GM12865 (cell line): ENCODE data around the gene PLXDC2.

ENCODE experiments used
- DNase-seq: peaks from one replicate; pipeline ENCODE4 v3.0.0; 2010; ENCODE audit warnings: low read depth
- H3K4me3 ChIP-seq: 2 replicates; pipeline ENCODE4 v1.5.1; 2011; ENCODE audit warnings: mild to moderate bottlenecking, low read depth, low read length, control low read depth
- TF ChIP-seq, protein P1 (sequence below): IDR thresholded peaks from 2 replicates; pipeline ENCODE4 v1.5.1; 2011; ENCODE audit warnings: low read length, control low read depth, low read depth, inconsistent platforms; ENCODE audit not compliant: insufficient read depth; ENCODE audit errors: missing control alignments

Gene PLXDC2

DNA sequence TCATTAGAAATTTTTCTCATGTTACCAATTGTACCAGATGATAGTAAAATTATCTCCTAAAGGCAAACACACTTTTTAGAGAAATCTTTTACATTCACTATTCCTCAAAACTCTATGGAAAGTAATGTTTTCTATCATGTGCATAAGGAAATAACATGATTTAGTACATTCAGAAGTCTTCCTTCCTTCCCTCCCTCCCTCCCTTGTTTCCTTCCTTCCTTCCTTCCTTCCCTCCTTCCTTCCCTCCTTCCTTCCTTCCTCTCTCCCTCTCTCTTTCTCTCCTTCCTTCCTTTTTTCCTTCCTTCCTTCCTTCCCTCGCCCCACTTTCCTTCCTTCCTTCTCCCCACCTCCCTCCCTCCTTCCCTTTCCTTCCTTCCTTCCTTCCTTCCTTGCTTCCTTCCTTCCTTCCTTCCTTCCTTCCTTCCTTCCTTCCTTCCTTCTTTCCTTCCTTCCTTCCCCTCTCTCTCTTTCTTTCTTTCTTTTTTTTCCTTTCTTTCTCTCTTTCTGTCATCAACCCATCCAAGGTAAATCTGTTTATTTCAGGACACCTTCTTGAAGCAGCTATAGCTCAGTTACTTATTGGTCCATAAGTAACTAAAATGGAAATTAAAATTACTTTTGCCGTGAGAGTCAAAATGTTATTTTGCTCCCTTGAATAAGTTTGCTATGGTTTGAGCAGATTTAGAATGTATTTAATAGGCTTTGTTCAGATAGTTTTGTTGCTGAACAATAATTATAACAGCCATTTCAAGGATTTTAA is 197.9 kb downstream of the PLXDC2 start:
- TF ChIP-seq, protein P1, sequence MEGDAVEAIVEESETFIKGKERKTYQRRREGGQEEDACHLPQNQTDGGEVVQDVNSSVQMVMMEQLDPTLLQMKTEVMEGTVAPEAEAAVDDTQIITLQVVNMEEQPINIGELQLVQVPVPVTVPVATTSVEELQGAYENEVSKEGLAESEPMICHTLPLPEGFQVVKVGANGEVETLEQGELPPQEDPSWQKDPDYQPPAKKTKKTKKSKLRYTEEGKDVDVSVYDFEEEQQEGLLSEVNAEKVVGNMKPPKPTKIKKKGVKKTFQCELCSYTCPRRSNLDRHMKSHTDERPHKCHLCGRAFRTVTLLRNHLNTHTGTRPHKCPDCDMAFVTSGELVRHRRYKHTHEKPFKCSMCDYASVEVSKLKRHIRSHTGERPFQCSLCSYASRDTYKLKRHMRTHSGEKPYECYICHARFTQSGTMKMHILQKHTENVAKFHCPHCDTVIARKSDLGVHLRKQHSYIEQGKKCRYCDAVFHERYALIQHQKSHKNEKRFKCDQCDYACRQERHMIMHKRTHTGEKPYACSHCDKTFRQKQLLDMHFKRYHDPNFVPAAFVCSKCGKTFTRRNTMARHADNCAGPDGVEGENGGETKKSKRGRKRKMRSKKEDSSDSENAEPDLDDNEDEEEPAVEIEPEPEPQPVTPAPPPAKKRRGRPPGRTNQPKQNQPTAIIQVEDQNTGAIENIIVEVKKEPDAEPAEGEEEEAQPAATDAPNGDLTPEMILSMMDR, result no peak
- DNase-seq, result no peak
- H3K4me3 ChIP-seq, result no peak overlapping the region

DNA sequence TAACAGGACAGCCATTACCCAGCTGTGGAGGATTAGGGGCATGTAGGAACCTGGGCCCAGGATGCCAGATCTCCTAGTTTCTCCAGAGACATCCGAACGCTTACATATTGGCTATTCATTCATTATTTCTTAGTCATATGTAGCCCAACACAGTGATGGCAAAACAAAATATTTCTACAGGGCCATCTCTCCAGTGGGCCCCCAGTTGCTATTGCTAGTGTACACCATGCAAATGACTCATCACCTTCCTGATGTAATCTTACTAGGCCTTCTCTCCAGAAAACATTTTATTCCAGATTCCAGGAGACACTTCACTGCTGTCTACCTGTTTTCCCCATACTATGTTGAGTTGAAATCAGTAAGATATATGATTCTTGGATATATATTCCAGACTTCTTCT is 201.7 kb downstream of the PLXDC2 start:
- TF ChIP-seq, protein P1, result no peak
- no peak for DNase-seq
- H3K4me3 ChIP-seq, result no peak overlapping the region

DNA sequence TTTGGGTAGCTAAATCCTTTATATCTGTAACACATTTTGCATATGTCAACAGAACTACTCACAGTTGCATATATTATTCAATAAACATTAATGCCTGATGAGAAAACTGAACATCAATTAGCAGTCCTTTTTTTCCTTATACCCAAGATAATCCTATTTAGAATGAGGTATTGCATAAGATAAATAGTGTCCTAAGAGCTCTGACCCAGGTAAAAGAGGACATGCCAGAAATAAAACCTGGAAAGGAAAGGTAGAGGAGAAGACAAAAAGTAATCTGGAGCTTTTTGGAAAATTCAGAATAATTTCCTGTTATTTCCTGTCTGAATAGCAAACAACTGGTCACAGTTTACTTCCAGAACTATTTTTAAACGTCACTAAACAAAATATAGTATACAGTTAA is 204.4 kb downstream of the PLXDC2 start:
- no peak for DNase-seq
- H3K4me3 ChIP-seq, result no peak overlapping the region
- TF ChIP-seq, protein P1, result no peak

DNA sequence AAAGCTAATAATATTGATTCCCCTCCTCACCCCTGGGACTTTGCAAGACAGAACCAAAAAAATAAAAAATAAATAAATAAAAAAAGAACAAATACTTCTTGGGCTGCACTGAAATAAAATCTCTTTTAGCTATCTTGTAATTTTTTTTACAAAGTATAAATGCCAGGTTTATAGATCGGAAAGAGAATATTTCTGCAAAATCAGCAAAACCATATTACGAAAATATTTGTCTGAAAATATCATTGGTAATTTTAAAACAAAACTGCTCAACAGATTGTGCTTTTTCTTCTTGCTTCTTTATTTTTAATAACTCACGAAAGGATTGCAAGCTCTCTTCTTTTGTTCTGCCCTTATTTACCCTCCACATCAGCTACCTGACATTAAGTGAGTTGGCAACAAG is 213.3 kb downstream of the PLXDC2 start:
- TF ChIP-seq, protein P1, result no peak
- DNase-seq, result no peak
- no peak overlapping the region for H3K4me3 ChIP-seq

DNA sequence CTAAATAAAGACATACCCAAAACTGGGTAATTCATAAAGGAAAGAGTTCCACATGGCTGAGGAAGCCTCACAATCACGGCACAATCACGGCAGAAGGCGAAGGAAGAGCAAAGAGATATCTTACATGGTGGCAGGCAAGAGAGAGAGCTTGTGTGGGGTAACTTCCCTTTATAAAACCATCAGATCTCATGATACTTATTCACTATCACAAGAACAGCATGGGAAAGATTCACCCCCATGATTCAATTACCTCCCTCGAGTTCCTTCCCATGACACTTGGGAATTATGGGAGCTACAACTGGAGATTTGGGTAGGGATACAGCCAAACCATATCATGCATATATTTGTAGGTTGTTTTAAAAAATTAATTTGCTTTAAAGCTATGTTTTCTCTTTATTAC is 217.2 kb downstream of the PLXDC2 start:
- TF ChIP-seq, protein P1, result no peak
- DNase-seq, result no peak
- H3K4me3 ChIP-seq, result no peak overlapping the region

DNA sequence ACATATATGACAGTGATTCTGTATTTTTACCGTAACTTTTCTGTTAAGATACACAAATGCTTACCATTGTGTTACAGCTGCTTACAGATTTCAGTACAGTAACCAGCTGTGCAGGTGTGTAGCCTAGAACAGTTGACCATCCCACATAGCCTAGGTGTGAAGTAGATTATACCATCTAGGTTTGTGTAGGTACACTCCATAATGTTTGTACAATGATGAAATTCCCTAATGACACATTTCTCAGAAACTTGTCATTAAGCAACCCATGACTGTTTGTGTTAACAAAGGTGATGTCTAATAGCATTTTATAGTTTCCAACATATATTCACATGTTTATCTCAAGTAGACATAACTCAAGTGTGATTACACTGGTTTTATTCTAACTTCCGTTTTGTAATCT is 218.5 kb downstream of the PLXDC2 start:
- H3K4me3 ChIP-seq, result no peak overlapping the region
- TF ChIP-seq, protein P1, result no peak
- DNase-seq, result no peak

DNA sequence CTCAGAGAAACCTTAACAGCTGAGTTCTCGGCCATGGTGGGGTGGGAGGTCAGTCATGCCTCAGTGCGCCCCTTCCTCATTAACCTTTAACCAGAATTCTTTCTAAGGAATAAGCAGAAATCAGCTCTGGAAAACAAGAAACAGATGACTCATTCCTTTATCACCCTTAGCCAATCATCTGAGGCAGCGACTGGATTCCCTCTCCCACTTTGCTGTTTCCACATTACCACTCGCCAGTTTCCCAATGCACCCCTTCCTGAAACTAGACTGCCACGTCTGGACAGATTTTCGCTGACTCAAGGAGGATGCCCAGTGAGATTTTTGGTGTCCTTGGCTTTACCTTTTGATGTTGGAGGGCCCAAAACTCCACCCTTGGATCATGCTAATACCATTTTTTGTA is 223.8 kb downstream of the PLXDC2 start:
- TF ChIP-seq, protein P1, result no peak
- DNase-seq, result no peak
- H3K4me3 ChIP-seq, result no peak overlapping the region
